MG63 (cell line): ENCODE data around the gene CRYGD. TPM values are rescaled to one million over a fixed set of nuclear protein-coding genes. Genes with fewer than 3 reads are reported as not detected.
"Not testable (repeated sequence)": the region's sequence is repeated elsewhere in the genome, so short reads cannot be mapped to it uniquely, and the experiment has no call there.

Experiments
- DNase-seq: peaks from one replicate; pipeline ENCODE4 v3.0.0-alpha.2; 2020
- H3K27me3 ChIP-seq: fragments of 250-450 bp; sonication (Bioruptor Pico); 2 replicates; pipeline ENCODE4 v1.5.1; 2020; ENCODE audit warnings: mild to moderate bottlenecking, moderate library complexity
- H3K36me3 ChIP-seq: fragments of 250-450 bp; sonication (Bioruptor Pico); 2 replicates; pipeline ENCODE4 v1.5.1; 2020; ENCODE audit warnings: mild to moderate bottlenecking, moderate library complexity
- H3K4me3 ChIP-seq: fragments of 250-450 bp; sonication (Bioruptor Pico); 2 replicates; pipeline ENCODE4 v1.5.1; 2020; ENCODE audit warnings: mild to moderate bottlenecking, moderate library complexity
- H3K9me3 ChIP-seq: fragments of 250-450 bp; sonication (Bioruptor Pico); 2 replicates; pipeline ENCODE4 v1.5.1; 2020; ENCODE audit warnings: mild to moderate bottlenecking, moderate library complexity
- total RNA-seq: library from RNA; depleted of rRNA; stranded (reverse); fragments of >200 nt; shearing (Covaris generic); gene quantifications from 2 replicates; pipeline ENCODE4 v1.2.3, GENCODE V29; 2014; ENCODE audit warnings: low replicate concordance

The CRYGD gene
- total RNA-seq, 1 experiment from 2014 or later = not detected

GRCh38 chr2:208136716-208137094 lies 12.4 kb upstream of the CRYGD start:
- H3K4me3 ChIP-seq = no peak overlapping the region
- no peak for DNase-seq

GRCh38 chr2:208135794-208136715 lies 11.7 kb upstream of the CRYGD start:
- H3K9me3 ChIP-seq = no peaks in the 10 kb centered on the region
- DNase-seq = no peak
- H3K36me3 ChIP-seq = no peaks in the 10 kb centered on the region
- H3K27me3 ChIP-seq = no peaks in the 10 kb centered on the region
- H3K4me3 ChIP-seq = no peak overlapping the region

More at GRCh38 chr2:208136716-208137094, 12.4 kb upstream of the CRYGD start:
- no peaks in the 10 kb centered on the region for H3K36me3 ChIP-seq
- H3K27me3 ChIP-seq = no peaks in the 10 kb centered on the region
- no peaks in the 10 kb centered on the region for H3K9me3 ChIP-seq

DNA sequence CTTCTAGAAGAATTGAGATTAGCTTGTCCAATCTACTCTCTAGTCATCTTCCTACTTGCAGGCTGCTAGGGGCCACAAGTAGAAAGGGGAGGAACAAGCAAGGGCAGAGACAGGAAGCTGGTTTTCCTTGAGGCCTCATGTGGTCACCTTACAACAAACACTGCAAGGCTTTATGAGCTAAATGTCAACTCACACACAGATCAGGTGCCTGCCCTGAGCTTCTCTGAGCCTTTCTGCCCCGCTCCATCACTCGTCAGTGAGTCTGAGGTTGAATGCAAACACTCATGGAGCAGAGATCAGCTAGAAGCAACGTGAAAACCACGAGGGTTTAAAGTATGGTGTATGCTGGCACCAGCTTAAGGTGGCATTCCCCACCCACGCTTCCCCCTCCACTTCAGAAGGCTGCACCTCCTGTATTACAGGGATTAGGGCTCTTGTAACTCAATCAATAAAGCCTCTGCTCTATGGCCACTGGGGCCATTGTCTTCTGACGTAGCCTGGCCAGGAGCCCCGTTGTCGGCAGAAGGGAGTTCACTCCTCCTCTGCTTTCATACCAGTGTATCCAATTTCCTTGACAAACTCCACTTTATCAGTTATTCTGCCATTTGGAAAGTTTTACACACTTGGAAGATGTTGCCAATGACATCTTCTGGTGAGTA lies 10.7 kb upstream of the CRYGD start:
- H3K4me3 ChIP-seq = no peak overlapping the region
- no peaks in the 10 kb centered on the region for H3K9me3 ChIP-seq
- no peaks in the 10 kb centered on the region for H3K27me3 ChIP-seq
- no peak for DNase-seq
- no peaks in the 10 kb centered on the region for H3K36me3 ChIP-seq

- Histone ChIP-seq H3K27me3 (no peaks in the 10 kb centered on the region), H3K9me3 (no peaks in the 10 kb centered on the region)
- DNase-seq = no peak
These were observed 6.4 kb upstream of the CRYGD start for GRCh38 chr2:208130712-208131110.

DNA sequence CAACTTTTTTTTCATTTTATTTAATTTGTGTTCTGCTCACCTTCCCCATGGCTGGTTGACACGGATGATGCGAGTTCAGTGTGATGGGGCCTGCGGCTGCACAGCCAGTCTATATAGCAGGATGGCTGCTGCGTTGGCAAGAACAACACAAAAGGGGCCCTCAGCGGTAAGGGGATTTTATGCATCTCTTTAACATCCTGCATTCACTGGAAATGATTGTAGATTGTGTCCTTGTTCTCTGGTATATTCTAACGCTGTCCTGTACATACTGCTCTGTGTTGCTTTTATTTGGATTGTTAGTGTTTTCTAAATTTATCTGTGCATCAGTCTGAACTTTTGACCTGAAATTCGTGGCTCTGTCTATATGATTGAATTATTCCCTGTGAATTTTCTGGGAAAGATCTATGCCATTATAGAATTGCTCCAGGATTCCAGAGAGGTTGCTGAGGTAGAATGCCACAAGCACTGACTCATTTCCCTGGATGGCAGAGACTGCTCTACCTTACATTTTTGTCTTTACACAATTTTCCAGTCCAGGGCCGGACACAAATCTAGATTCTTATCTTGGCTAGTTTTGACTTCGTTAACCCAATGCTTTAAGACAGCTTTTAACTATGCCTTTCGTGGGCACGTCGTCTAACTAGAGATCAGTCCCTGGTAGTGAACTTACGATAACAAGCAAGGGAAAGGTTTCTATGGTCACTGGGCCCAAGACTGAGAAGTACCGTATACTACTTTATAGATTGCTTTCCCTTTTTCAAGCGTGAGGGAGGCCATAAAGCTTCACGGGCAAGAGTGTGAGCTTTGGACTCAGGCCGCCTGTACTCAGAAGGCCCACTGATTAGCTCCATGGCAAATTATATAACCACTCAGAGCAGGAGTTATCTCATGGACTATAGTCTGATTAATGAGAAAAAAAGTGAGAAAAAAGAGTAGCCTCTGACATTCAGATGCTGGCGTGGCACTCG lies 5.7 kb upstream of the CRYGD start, which contains the start of gene CRYGC:
Gene CRYGC, minus strand, starts transcription at position 85 of the 968 bp plus-strand sequence. Its CDS starts 36 bp downstream, at position 49.
- no peak within 1 kb of the TSS for H3K4me3 ChIP-seq
- no peaks in the 10 kb centered on the region for H3K9me3 ChIP-seq
- no peaks in the 10 kb centered on the region for H3K36me3 ChIP-seq
- no peak for DNase-seq
- no peaks in the 10 kb centered on the region for H3K27me3 ChIP-seq

More at GRCh38 chr2:208130712-208131110, 6.4 kb upstream of the CRYGD start:
- H3K36me3 ChIP-seq = no peaks in the 10 kb centered on the region
- H3K4me3 ChIP-seq = no peak overlapping the region

GRCh38 chr2:208128136-208128535 lies 3.8 kb upstream of the CRYGD start:
- no peak for DNase-seq
- no peak overlapping the region for H3K4me3 ChIP-seq
- no peaks in the 10 kb centered on the region for H3K27me3 ChIP-seq
- H3K9me3 ChIP-seq = no peaks in the 10 kb centered on the region
- no peaks in the 10 kb centered on the region for H3K36me3 ChIP-seq

DNA sequence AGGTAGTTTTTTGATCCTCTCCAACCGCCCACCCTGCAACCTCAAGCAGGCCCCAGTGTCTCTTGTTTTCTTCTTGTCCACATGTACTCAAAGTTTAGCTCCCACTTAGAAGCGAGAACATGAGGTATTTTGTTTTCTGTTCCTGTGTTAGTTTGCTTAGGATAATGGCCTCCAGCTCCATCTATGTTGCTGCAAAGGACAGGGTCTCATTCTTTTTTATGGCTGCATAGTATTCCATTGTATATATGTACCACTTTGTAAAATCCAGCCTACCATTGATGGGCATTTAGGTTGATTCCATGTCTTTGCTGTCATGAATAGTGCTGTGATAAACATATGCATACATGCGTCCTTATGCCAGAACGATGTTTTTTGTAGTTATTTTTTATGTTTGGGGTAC lies 2.8 kb upstream of the CRYGD start:
- no peak overlapping the region for H3K4me3 ChIP-seq
- H3K9me3 ChIP-seq = no peaks in the 10 kb centered on the region
- no peaks in the 10 kb centered on the region for H3K27me3 ChIP-seq
- no peaks in the 10 kb centered on the region for H3K36me3 ChIP-seq
- no peak for DNase-seq

DNA sequence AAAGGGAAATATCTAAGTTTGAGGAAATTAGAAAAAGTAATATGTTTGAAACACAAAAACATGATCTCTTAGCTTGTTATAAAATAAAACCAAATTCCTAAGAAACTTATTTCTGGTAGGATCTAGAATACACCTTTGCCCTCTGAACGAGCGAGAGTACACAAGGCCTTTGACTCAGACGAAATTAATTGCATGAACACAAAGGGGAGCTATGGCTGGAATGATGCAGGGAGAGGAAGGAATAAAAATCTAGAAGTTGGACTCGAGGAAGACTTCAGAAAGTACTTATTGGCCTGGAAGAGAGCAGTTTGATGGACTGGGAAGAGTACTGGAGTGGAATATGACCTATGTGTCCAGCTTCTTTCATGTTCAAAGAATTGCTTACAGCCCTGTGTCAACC lies 927 bp upstream of the CRYGD start:
- no peak overlapping the region for H3K4me3 ChIP-seq
- H3K9me3 ChIP-seq = no peaks in the 10 kb centered on the region
- H3K27me3 ChIP-seq = no peaks in the 10 kb centered on the region
- no peak for DNase-seq
- H3K36me3 ChIP-seq = no peaks in the 10 kb centered on the region

- H3K4me3 ChIP-seq = no peak overlapping the region
- H3K9me3 ChIP-seq = no peaks in the 10 kb centered on the region
- no peak for DNase-seq
- H3K36me3 ChIP-seq = no peaks in the 10 kb centered on the region
- H3K27me3 ChIP-seq = no peaks in the 10 kb centered on the region
These were observed 2.1 kb downstream of the CRYGD start for GRCh38 chr2:208122248-208122647.

GRCh38 chr2:208118918-208119317 lies 5.4 kb downstream of the CRYGD start:
- H3K36me3 ChIP-seq = no peaks in the 10 kb centered on the region
- no peaks in the 10 kb centered on the region for H3K9me3 ChIP-seq
- no peaks in the 10 kb centered on the region for H3K27me3 ChIP-seq
- DNase-seq = no peak
- no peak overlapping the region for H3K4me3 ChIP-seq

DNA sequence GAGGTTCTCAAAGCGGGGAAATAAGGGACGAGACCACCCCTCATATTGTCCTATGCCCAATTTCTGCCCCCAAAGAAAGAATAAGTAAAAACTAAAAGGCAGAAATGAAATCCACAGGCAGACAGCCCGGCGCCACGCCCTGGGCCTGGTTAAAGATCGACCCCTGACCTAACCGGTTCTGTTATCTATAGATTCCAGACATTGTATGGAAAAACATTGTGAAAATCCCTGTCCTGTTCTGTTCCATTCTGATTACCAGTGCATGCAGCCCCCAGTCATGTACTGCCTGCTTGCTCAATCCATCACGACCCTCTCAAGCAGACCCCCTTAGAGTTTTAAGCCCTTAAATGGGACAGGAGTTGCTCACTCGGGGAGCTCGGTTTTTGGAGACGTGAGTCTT lies 6.9 kb downstream of the CRYGD start:
- H3K4me3 ChIP-seq, DNase-seq, H3K36me3 ChIP-seq, H3K9me3 ChIP-seq, H3K27me3 ChIP-seq: not testable (repeated sequence)

DNA sequence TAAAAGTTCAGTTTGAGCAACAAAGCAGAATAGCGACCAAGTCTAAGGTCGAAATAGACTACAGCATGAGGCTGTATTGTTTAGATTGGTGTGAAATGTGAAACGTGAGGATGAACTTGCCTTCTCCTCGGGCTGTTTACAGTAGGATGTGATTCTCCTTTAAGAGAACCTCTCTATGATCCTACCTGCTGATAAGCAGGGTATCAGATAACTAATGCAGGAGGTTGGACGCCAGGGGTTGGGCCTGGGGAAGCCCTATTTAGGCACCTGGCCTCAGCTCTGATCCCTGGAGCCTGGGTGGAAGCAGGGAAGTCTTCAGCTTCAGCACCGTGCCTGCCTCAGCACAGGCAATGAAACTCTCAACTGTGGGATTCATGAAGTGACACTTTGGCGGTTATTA lies 11.4 kb downstream of the CRYGD start:
- H3K27me3 ChIP-seq = no peaks in the 10 kb centered on the region
- no peaks in the 10 kb centered on the region for H3K36me3 ChIP-seq
- H3K4me3 ChIP-seq = no peak overlapping the region
- DNase-seq = no peak
- H3K9me3 ChIP-seq = no peaks in the 10 kb centered on the region

GRCh38 chr2:208112273-208112745 lies 12.0 kb downstream of the CRYGD start:
- not testable (repeated sequence) for H3K4me3 ChIP-seq, DNase-seq

DNA sequence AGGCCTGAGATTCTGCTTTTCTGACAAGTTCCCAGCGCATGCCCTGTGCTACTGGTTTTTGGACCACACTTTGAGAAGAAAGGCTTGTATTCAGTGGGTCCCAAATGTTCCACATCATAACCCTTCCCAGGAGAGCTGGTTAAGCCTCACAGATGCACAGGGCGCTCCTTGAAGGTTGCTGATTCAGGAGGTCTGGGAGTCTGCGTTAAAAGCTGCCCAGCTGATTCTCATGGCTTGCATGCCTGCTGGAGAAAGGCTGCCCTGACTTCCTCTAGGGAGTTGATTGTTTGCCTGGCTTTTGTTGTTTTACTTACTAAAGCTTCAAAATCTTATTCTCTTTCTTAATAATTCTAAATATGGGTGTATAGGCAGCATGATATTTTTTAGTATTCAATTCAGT lies 20.7 kb downstream of the CRYGD start:
- H3K36me3 ChIP-seq = no peaks in the 10 kb centered on the region
- H3K9me3 ChIP-seq = no peaks in the 10 kb centered on the region
- DNase-seq = no peak
- H3K4me3 ChIP-seq = no peak overlapping the region
- no peaks in the 10 kb centered on the region for H3K27me3 ChIP-seq

More at GRCh38 chr2:208112273-208112745, 12.0 kb downstream of the CRYGD start:
- not testable (repeated sequence) for H3K9me3 ChIP-seq, H3K36me3 ChIP-seq, H3K27me3 ChIP-seq

GRCh38 chr2:208101716-208102631 lies 22.4 kb downstream of the CRYGD start:
- H3K27me3 ChIP-seq = no peaks in the 10 kb centered on the region
- no peak overlapping the region for H3K4me3 ChIP-seq
- no peaks in the 10 kb centered on the region for H3K9me3 ChIP-seq
- no peak for DNase-seq
- no peaks in the 10 kb centered on the region for H3K36me3 ChIP-seq
